MM.1S (cell line): Measurements from ENCODE around the gene CLDN20.

Experiments used
- EZH2 ChIP-seq: fragments of 300-600 bp; sonication (generic); optimal IDR thresholded peaks from 2 replicates; pipeline ENCODE3; 2017; ENCODE audit warnings: low read depth, mild to moderate bottlenecking, antibody characterized with exemption, low read length, mixed read lengths
- EZH2phosphoT487 ChIP-seq: fragments of 300-600 bp; sonication (generic); IDR thresholded peaks from 2 replicates; pipeline ENCODE4 v1.6.1; 2018; ENCODE audit warnings: antibody characterized with exemption, low read length
- TF ChIP-seq, protein P1 (sequence below): fragments of 300-600 bp; sonication (generic); IDR thresholded peaks from 2 replicates; pipeline ENCODE4 v1.5.1; 2016; ENCODE audit warnings: antibody characterized with exemption, low read length, mixed read lengths

DNA sequence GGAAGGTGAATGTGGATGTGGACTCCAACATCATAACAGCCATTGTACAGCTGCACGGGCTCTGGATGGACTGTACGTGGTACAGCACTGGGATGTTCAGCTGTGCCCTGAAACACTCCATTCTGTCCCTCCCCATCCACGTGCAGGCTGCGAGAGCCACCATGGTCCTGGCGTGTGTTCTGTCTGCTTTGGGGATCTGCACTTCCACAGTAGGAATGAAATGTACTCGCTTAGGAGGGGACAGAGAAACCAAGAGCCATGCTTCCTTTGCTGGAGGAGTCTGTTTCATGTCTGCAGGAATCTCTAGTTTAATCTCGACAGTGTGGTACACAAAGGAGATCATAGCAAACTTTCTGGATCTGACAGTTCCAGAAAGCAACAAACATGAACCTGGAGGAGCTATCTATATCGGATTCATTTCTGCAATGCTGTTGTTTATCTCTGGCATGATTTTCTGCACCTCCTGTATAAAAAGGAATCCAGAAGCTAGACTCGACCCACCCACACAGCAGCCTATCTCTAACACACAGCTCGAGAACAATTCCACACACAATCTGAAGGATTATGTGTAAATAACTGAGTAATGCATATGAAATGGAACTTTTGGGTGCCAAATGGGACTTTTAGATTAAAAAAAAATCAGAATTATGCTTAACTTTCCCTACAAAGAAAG lies 12.1 kb downstream of the CLDN20 start:
- TF ChIP-seq, protein P1, sequence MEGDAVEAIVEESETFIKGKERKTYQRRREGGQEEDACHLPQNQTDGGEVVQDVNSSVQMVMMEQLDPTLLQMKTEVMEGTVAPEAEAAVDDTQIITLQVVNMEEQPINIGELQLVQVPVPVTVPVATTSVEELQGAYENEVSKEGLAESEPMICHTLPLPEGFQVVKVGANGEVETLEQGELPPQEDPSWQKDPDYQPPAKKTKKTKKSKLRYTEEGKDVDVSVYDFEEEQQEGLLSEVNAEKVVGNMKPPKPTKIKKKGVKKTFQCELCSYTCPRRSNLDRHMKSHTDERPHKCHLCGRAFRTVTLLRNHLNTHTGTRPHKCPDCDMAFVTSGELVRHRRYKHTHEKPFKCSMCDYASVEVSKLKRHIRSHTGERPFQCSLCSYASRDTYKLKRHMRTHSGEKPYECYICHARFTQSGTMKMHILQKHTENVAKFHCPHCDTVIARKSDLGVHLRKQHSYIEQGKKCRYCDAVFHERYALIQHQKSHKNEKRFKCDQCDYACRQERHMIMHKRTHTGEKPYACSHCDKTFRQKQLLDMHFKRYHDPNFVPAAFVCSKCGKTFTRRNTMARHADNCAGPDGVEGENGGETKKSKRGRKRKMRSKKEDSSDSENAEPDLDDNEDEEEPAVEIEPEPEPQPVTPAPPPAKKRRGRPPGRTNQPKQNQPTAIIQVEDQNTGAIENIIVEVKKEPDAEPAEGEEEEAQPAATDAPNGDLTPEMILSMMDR = no peak
- TF ChIP-seq EZH2phosphoT487 (no peak), EZH2 (no peak)
